Fibroblast of upper back skin (primary cell): ENCODE results near the gene ATP7B.

ENCODE experiments used
- DNase-seq: peaks from one replicate; pipeline ENCODE4 v3.0.0-alpha.2; 2013

ATP7B gene

GRCh38 chr13:51944428-51944827 is 66.8 kb downstream of the ATP7B start:
- no peak for DNase-seq

- no peak for DNase-seq
Measured at GRCh38 chr13:51943721-51944120, 67.5 kb downstream of the ATP7B start.

GRCh38 chr13:51942189-51942588 is 69.1 kb downstream of the ATP7B start:
- no peak for DNase-seq

GRCh38 chr13:51938454-51938853 is 72.8 kb downstream of the ATP7B start:
- DNase-seq = no peak

DNA sequence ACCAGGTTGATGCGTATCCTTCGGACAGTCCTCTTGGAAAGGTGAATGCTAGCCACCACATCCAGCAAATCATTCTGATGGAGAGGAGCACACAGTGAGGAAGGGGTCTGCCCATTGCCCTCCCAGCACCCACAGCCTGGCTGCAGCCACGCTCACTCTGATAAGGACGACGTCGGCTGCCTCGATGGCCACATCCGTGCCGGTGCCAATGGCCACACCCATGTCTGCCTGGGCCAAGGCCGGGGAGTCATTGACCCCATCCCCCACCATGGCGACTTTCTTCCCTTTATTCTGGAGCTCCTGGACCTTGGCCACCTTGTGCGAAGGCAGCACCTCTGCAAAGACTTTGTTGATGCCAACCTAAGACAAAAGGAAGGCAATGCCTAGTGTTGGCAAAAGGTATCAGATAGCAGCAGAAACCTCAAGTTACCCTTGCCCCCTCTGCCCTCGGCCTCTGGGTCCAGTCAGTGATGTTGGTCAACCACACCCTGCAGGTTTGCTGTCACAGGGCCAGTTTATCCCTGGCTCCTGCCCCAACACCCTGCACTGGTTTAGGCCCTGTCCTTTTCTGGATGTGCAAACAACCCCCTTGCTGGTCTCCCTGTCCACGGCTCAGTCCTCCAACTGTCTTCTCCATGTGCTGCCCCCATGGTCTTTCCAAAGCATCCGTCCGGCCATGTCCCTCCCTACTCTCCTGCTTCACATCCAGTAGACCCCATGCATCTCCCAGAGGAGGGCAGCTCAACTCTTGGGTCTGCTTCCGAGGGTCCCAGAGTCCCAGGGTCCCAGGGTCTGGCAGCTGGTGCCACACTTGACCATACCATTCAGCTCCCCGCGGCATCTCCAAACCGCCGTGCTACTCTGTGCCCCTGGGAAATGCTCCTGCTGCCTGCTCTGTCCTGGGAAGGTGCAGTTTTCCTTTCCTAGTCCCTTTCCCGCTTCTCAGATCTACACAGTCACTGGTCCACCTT is 73.6 kb downstream of the ATP7B start:
- DNase-seq = no peak

GRCh38 chr13:51935326-51936171 is 75.7 kb downstream of the ATP7B start:
- no peak for DNase-seq

DNA sequence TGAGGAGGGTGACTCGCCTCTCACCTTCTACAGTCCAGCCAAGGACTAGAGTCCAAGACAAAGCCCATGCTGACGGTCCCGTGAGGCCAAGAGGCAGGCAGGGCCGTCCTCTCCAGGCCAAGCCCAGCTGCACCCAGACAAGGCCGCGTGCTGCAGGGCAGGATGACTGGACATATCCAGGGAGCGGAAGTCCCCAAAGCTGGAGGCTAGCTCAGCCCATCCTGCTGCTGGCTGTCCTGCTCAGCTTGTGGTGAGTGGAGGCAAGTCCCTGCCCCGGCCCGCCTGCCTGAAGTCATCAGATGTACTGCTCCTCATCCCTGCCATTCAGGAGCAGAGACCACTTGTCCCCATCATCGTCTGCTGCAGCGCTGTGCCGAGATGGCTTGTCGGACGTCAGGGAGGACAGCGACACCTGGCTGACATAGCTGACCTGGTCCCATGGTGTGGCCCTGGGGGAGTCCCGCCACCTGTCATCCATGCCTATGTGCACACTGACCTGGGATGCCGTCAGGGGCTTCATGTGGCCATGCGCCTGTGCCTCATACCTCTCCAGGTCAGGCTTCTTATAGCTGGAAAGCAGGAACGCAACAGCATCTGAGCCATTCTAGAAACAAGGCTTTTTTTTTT is 76.7 kb downstream of the ATP7B start:
- no peak for DNase-seq

DNA sequence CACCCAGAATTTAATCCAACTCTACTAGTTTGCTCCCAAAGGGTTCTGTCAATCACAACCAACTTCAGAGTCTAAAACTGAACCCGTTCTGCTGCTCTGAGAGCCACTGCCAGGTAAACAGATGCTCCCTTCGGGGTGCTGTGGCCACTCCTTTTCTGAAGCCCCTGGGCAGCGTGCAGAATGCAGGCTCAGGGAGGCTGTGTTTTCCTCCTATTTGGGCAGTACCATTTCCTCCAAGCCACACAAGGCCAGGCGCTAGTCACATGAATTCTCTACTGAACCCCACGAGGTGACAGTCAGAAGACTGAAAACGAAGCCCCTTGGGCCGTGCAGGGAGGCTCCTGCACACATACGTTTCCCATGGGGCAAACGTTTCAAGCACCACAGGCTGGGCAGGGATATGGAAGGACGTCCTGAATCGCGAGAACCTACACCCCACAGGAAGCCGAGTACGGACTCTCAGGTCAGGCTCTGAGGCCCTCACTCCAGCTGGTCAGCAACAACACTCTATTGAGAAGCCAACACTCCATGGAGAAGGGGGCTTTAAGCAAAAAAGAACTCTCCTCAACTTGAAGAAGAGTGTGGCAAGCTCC is 77.7 kb downstream of the ATP7B start:
- no peak for DNase-seq

GRCh38 chr13:51932231-51932630 is 79.0 kb downstream of the ATP7B start:
- no peak for DNase-seq

- DNase-seq = no peak
Measured at GRCh38 chr13:51931606-51932005, 79.6 kb downstream of the ATP7B start.

GRCh38 chr13:51929699-51930098 is 81.6 kb downstream of the ATP7B start:
- DNase-seq = no peak

GRCh38 chr13:51928231-51928630 is 83.0 kb downstream of the ATP7B start:
- no peak for DNase-seq

DNA sequence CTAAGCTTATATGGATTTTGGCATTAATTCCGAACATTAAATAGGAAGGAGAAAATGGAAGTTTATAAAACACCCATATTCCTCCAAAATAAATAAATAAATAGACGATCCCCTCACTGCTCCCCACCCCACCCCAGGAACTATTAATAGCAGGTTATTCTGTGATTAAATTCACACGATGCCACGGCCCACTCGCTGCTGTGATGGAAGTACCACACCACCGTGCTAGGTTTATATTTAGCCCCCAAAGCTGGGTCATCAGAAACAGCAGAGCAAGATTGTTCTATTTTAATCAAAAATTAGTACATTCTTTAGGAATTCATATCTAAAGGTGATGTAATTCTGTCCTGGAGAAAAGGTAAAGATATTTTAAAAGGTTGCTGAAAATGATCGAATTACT is 84.1 kb downstream of the ATP7B start:
- DNase-seq = no peak

GRCh38 chr13:51926528-51926885 is 84.7 kb downstream of the ATP7B start:
- DNase-seq = no peak

DNA sequence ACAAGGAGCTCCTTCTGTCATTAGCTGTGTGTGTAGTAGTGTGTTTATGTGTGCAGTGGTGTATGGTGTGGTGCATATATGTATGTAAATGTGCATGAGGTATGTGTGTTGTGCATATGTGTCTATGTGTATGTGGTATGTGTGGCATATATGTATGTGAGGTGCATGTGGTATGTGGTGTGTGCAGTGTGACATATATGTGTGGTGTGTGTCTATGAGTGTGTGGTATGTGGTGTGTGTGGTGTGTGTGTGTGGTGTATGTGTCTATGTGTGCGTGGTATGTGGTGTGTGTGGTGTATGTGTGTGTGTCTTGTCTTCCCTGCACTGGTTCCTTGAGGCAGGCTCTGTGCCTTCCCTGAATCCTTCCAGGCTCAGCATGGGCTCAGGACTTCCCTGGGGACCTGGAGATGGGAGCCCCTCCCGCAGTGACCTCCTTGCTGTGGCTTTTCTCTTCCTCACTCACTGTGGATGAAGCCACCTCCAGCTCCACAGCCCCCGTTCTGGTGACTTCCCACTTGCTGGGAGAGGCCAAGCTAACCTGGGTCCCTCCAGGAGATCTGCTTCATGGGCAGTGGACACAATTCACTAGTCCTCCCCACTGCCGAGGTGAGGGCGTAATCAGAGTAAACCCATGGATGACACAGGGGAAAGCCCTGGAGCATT is 85.3 kb downstream of the ATP7B start:
- DNase-seq = no peak

DNA sequence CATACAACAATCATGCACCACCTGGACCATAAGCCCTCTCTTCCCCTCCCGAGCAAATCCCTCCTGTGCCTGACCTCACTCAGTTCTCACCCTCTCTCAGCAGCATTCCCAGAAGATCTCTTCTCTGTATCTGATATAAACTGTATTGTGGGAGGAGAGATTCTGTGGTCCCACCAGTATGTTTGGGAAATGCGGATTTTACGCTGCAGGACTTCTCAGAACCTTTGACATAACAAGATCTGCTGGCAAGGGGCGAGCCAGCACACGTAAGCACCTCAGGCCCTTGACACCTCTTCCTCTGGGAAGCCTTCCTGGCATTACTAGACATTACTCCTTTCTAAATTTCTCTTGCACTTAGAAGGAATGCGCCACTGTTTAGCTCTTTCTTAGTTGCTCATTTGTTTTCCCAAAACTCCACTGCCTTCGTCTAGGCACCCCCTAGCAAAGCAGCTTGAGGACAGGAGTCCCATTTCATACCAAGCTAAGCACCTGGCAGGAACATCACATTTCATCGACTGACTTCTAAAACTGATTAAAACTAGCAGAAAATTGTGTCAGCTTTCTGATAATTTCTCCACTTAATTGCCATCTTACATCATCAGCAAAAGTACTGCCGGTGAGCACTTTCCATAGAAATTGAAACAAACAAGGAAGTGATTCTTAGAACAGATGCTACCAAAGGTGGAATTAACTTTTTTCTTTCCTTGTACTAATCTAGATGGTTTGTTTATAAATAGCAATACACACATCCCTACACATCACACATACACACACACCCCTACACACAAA is 86.3 kb downstream of the ATP7B start:
- no peak for DNase-seq

DNA sequence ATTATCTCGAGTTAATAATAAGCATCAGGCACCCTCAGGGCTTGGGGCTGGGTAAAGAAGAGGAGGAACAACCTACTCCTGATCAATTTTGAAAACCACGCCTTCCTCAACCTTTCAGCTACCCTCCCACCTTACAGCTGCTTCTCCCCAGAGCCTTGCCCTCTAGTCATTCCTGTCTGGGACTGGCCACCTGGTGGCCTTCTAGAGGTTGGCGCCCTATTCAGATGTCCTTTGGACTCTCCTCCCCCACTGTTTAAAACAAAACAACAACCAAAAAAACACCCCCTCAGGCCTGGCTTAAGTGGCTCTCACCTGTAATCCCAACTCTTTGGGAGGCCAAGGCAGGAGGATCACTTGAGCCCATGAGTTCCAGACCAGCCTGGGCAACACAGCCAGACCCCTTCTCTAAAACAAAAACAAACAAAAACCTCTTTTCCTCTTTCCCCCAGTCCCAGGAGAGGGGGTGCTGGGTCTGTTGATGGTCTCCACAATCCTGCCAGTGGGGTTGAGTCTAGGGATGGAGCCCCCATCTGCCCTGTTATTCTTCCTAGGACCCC is 87.2 kb downstream of the ATP7B start:
- no peak for DNase-seq

DNA sequence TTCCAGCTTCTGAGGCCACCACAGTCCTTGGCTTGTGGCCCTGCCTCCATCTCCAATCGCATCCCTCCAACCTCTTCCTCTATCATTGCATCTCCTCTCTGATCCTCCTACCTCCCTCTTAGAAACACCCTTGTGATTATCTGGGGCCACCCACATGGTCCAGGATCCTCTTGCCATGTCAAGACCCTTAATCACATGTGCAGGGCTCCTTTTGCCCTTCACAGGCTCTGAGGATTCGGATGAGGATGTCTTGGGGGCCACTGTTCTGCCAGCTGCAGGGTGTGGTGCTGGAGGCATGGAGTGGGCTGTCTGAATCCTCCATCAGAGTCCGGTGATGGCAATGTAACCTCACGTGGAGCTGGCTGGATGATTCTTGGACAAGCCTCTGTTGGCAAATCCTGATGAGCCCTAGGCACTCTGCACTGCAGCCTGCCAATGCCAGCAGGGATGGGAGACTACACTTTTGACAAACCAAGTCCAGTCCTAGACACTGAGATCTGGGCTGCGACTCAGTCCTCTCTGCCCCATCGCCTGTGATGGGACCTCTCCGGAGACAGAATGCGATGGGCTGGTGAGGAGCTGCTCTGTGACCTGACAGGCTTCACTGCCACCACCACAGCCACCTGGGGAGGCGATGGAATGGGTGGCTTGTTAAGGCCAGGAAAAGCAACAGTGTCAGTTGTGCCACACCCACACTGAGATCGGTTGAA is 88.3 kb downstream of the ATP7B start:
- DNase-seq = no peak

DNA sequence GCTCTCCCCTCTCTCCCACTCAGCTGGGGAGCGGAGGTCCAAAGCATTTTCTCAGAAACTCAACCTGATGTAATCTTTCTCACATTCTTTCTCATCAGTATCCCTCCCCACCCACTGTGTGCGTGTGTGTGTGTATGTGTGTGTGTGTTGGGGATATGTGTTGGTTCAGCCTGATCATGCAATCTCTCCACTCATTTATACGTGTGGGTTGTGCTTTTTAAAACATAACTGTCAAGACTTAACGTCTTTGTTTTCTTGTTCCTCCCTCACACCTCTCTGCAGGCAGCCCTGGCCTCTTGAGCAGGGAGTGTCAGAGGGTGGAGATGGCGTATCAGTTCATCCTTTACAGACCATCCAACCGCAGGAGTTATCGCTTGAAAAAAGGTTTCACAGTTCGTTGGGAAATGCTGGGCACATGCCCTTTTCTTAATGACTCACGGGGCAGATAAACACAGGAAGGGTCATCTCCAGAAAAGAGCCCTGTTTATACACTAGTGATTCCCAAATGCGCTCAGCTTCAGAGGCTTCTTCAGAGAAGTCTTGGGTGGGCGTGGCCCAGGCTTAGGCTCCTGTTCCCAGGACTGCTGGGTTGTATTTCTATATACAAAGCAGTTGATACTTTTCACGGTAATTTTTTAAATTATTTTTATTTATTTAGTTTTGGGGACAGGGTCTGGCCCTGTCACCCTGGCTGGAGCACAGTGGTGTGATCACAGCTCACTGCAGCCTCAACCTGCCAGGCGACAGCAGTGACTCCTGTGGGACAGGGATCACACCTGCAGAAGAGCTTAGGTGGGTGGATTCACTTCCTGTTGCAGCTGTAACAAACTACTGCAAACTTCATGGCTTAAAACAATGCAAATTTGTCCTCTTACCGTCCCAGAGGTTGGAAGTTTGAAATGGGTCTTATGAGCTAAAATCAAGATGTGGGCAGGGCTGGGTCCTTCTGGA is 89.2 kb downstream of the ATP7B start:
- no peak for DNase-seq
